Prostate gland (tissue), 2 donors: ENCODE data around the gene NEU2. TPM values are rescaled to one million over a fixed set of nuclear protein-coding genes. Genes with fewer than 3 reads are reported as not detected.

Experiments
- DNase-seq: peaks from one replicate; pipeline ENCODE4 v3.0.0-alpha.2; 2019; ENCODE audit warnings: low spot score
- H3K27ac ChIP-seq, 2 donors: fragments of 200-600 bp; sonication (generic); 2 replicates each; pipeline ENCODE4 v1.5.1; 2017 to 2019
- H3K27me3 ChIP-seq: fragments of 200-600 bp; sonication (generic); replicated peaks from 2 replicates; pipeline ENCODE4 v1.5.1; 2019; ENCODE audit not compliant: insufficient read depth
- H3K36me3 ChIP-seq, 2 donors: fragments of 200-600 bp; sonication (generic); 1 replicate in 1 of 2; 2 replicates in 1 of 2; pipeline versions ENCODE4 v1.5.1 to v1.8.1; 2017 to 2019
- H3K4me1 ChIP-seq: fragments of 200-600 bp; sonication (generic); replicated peaks from 2 replicates; pipeline ENCODE4 v1.5.1; 2019
- H3K4me3 ChIP-seq, 2 donors: fragments of 200-600 bp; sonication (generic); 2 replicates each; pipeline ENCODE4 v1.5.1; 2017 to 2019
- H3K9me3 ChIP-seq: fragments of 200-600 bp; sonication (generic); 2 replicates; pipeline ENCODE4 v1.5.1; 2017
- POLR2A ChIP-seq: fragments of 450-650 bp; IDR thresholded peaks from one replicate; pipeline ENCODE4 v1.6.1; 2016; ENCODE audit warnings: antibody characterized with exemption, mild to moderate bottlenecking
- POLR2AphosphoS5 ChIP-seq: sonication (generic); formaldehyde crosslinking; IDR thresholded peaks from one replicate; pipeline ENCODE4 v1.6.1; 2017; ENCODE audit warnings: antibody characterized with exemption
- WGBS: methylation state at CpG from one replicate; pipeline ENCODE4 v1.1.5; 2018; 5-methylcytosine and 5-hydroxymethylcytosine counted together
- intact Hi-C: fragments of 100-400 bp; cut with DNase I; formaldehyde crosslinking; loops from one replicate; pipeline ENCODE4 v1.14.2; 2022
- total RNA-seq, 2 donors: library from RNA; depleted of rRNA; stranded (reverse); fragments of >200 nt; gene quantifications; one replicate each; pipeline ENCODE4 v1.1.0, GENCODE V29; 2016
- TF ChIP-seq, protein P1 (sequence below), 4 experiments: fragments of 200-600 bp in 2 of 4; fragments of 450-650 bp in 2 of 4; sonication (generic) in 2 of 4; IDR thresholded peaks; 1 replicate in 3 of 4; 2 replicates in 1 of 4; pipeline ENCODE4 v1.5.1; 2016 to 2019; ENCODE audit warnings: antibody characterized with exemption in 4 of 4, mild to moderate bottlenecking in 2 of 4, moderate library complexity in 2 of 4

NEU2 gene
- total RNA-seq, 2 donors from 2014 or later = not detected

DNA sequence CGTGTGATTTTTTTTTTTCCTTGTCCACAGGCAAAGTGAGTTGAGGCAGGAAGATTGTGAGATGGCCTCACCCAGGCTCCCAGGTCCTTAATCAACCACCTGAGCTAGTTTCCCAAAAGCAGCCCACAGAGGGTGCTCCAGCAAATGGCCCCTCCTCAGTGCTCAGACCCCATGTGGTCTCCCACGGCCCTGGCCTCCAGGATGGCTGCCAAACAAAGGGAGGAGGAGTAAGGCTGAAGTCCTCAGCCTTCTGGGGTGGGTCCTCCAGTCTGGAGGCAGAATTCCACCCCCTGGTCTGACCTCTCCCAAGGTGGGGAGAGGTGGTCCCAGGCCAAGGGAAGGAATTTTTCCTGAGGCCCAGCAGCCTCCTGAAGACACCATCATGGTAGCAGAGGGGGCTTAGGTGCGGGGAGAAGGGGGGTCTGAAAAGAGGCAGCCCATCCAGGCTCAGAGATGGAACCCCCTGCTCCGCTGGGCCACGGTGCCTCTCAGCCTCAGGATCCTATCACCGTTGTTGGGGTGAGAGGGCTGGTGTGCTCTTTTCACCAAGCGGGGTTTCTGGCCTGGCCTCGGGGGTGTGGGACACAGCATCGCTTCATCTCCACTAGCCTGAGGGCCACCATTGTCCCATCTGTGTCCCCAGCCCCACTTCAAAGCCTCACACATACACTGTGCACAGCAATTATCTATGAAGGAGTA lies 21.8 kb upstream of the NEU2 start:
- intact Hi-C loops = no loop called here
- no peak for DNase-seq
- Histone ChIP-seq H3K27me3 (no peaks in the 10 kb centered on the region), H3K27ac (no peak overlapping the region), H3K4me1 (no peaks in the 10 kb centered on the region), H3K4me3 (no peak overlapping the region), H3K9me3 (no peaks in the 10 kb centered on the region), H3K36me3 (no peaks in the 10 kb centered on the region)
- TF ChIP-seq POLR2A = no peak
- TF ChIP-seq, protein P1, sequence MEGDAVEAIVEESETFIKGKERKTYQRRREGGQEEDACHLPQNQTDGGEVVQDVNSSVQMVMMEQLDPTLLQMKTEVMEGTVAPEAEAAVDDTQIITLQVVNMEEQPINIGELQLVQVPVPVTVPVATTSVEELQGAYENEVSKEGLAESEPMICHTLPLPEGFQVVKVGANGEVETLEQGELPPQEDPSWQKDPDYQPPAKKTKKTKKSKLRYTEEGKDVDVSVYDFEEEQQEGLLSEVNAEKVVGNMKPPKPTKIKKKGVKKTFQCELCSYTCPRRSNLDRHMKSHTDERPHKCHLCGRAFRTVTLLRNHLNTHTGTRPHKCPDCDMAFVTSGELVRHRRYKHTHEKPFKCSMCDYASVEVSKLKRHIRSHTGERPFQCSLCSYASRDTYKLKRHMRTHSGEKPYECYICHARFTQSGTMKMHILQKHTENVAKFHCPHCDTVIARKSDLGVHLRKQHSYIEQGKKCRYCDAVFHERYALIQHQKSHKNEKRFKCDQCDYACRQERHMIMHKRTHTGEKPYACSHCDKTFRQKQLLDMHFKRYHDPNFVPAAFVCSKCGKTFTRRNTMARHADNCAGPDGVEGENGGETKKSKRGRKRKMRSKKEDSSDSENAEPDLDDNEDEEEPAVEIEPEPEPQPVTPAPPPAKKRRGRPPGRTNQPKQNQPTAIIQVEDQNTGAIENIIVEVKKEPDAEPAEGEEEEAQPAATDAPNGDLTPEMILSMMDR (IDR thresholded peaks at IDR 0.05) = no peak
- 95% methylated on average over 9 of the region's 9 CpGs for WGBS

- no peaks in the 10 kb centered on the region for H3K4me1 ChIP-seq
- no peak for DNase-seq
- H3K9me3 ChIP-seq = no peaks in the 10 kb centered on the region
- WGBS = 93% methylated on average over 6 of the region's 6 CpGs
- H3K36me3 ChIP-seq = no peaks in the 10 kb centered on the region
- H3K4me3 ChIP-seq = no peak overlapping the region
- H3K27ac ChIP-seq = no peak overlapping the region
- TF ChIP-seq, protein P1 (IDR thresholded peaks at IDR 0.05) = no peak
- intact Hi-C loops = no loop called here
- H3K27me3 ChIP-seq = no peaks in the 10 kb centered on the region
Measured at GRCh38 chr2:233011268-233011650, 21.2 kb upstream of the NEU2 start.

DNA sequence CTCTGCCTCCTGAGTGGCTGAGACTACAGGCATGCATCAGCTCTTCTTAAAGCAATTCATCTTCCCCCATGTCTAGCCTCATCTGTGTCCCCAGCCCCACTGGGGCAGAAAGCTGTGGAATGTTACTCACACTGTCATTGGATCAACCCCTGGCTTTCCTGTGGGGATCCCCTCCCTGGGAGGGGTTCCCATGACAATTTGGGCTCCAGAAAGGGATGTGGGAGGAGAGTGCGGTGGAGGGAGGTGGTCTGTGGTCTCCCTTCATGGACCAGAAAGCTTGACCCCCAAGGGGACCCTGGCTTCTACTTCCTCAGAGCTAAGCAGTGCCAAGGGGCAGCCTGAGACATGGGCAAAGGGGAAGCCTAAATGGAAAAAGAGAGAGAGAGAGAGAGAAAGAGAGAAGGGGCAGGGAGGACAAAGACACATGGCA lies 20.8 kb upstream of the NEU2 start:
- TF ChIP-seq POLR2AphosphoS5 (no peak), POLR2A (no peak)
- TF ChIP-seq, protein P1 (IDR thresholded peaks at IDR 0.05) = no peak

DNA sequence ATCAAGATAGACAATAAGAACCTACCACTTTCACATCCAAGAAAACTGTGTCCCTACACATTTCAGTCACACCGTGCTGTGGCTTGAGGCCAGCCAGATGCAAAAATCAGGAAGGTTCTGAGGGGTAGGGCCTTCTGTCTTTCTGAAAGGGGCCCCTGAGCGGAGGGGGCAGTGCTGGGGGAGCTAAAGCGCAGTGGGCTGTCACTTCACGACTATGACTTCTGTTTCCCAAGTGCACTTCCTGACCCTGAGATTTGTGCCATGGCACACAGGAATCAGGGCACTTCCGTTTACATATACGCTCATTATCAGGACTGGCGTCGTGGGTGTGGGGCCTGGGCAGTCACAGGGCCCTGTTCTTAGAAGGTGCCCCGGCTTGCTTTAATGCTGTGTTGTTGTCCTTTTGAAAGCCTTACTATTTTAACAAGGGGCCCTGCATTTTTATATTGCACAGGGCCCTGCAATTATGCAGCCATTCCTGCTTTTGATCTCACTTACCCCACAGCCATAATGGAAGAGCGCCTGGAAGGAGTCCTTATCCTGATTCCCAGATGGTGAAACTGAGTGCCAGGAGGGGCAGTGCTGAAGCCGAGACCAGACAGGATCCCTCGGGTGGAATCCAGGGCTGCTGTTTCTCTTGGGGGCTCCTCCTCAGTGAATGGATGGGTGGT lies 20.0 kb upstream of the NEU2 start:
- Histone ChIP-seq H3K36me3 (no peaks in the 10 kb centered on the region), H3K4me1 (no peaks in the 10 kb centered on the region), H3K9me3 (no peaks in the 10 kb centered on the region), H3K4me3 (no peak overlapping the region), H3K27me3 (no peaks in the 10 kb centered on the region), H3K27ac (no peak overlapping the region)
- no peak for TF ChIP-seq POLR2AphosphoS5
- TF ChIP-seq, protein P1 (IDR thresholded peaks at IDR 0.05) = no peak
- 68% methylated on average over 12 of the region's 12 CpGs for WGBS
- DNase-seq = no peak
- intact Hi-C loops = no loop called here

More for the DNA sequence above, 20.8 kb upstream of the NEU2 start:
- Histone ChIP-seq H3K27ac (no peak overlapping the region), H3K4me3 (no peak overlapping the region), H3K9me3 (no peaks in the 10 kb centered on the region), H3K4me1 (no peaks in the 10 kb centered on the region), H3K36me3 (no peaks in the 10 kb centered on the region), H3K27me3 (no peaks in the 10 kb centered on the region)
- intact Hi-C loops = no loop called here
- 93% methylated on average over 1 of the region's 1 CpG for WGBS
- DNase-seq = no peak

GRCh38 chr2:233013027-233013461 lies 19.4 kb upstream of the NEU2 start, which contains the start of gene NGEF:
Gene NGEF, minus strand, starts transcription at chr2:233013256. Its CDS starts 38,366 bp downstream, at chr2:232974890.
- TF ChIP-seq POLR2AphosphoS5 = no peak
- TF ChIP-seq, protein P1 (IDR thresholded peaks at IDR 0.05) = no peak
- TF ChIP-seq POLR2A = no peak
- Histone ChIP-seq H3K36me3 (no peaks in the 10 kb centered on the region), H3K27ac (no peak within 1 kb of the TSS), H3K4me3 (no peak within 1 kb of the TSS), H3K27me3 (no peaks in the 10 kb centered on the region), H3K4me1 (no peaks in the 10 kb centered on the region), H3K9me3 (no peaks in the 10 kb centered on the region)
- DNase-seq = no peak
- WGBS = 85% methylated on average over 12 of the region's 12 CpGs
- intact Hi-C loops = no loop called here
